ENCODE data around the gene GSG1L.
"Not testable (repeated sequence)": the region's sequence is repeated elsewhere in the genome, so short reads cannot be mapped to it uniquely, and the experiment has no call there.

Gene GSG1L

DNA sequence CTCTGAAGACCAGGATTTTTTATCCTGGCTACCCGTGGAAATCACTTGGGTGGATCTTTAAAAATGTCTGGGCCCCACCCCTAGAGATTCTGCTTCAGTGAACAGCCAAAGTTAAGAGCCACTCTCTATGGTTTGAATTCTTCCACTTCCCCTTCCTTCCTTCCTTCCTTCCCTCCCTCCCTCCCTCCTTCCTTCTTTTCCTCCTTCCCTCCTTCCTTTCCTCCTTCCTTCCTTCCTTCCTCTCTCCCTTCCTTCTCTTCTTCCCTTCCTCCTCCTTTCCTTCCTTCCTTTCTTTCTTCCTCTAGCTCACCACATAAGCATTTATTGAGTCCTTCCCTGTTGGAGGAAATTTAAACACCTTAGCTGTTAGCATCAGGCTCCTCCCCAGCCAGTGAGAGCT lies 310.0 kb downstream of the GSG1L start:
- no peak for DNase-seq (ENCODE audit: low read depth)

DNA sequence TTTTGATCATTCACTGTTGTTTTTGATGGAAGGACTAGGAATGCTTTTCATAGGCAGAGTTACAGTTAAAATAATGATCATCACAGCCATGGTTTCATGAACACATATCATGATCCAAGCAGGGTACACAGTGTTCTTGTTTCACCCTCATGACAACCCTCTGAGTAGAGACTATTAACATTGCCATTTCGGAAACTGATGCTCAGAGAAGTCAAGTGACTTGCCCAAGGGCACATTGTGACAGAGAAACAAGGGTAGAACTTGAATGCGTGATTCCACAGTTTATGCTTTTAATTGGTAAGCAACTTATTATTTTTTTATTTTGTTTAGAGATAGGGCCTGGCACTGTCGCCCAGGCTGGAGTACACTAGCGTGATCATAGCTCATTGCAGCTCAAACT lies 311.3 kb downstream of the GSG1L start:
- no peak for DNase-seq (ENCODE audit: low read depth)

DNA sequence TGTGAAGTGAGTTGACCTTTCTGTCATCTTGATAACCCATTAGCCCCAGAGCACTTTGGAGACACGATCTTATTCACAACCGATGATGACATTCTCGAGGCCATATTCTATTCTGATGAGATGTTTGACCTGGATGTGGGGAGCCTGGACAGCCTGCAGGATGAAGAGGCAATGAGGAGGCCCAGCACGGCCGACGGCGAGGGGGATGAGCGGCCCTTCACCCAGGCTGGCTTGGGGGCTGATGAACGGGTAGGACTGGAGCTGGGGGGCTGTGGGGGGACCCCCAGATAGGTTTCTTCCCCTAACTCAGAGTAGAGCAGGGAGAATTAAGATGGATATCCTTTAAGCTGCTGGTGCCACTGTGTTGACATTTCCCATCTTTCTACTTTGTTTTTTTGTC lies 311.8 kb downstream of the GSG1L start:
- no peak for DNase-seq (ENCODE audit: low read depth)

DNA sequence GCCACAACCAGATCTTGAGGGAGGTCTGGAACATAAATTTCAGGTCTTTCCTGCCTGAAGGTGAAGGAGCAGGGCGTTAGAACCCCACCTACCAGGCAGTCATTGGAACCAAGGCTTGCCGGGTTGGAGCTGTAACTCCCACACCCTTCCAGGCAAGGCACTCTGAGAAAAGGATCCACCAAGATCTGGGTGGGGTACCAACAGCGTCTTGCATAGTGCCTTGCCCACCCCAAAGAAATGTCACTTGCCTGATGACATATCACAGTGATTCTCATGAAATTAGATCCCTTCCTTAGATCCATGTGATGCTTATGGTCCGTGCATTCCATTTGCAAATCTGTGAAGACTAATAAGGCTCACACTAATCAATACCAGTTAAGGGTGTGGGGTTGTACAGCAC lies 312.3 kb downstream of the GSG1L start:
- DNase-seq (ENCODE audit: low read depth), result no peak

DNA sequence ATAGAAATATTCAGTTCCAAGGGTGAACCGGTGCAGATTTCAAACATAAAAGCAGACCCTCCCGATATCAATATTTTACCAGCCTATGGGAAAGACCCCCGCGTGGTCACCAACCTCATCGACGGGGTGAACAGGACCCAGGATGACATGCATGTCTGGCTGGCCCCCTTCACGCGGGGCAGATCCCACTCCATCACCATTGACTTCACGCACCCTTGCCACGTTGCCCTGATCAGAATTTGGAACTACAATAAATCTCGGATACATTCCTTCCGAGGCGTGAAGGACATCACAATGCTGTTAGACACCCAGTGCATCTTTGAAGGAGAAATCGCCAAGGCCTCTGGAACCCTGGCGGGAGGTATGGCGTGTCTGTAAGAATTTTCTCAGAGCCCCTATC lies 313.6 kb downstream of the GSG1L start:
- no peak for DNase-seq (ENCODE audit: low read depth)

DNA sequence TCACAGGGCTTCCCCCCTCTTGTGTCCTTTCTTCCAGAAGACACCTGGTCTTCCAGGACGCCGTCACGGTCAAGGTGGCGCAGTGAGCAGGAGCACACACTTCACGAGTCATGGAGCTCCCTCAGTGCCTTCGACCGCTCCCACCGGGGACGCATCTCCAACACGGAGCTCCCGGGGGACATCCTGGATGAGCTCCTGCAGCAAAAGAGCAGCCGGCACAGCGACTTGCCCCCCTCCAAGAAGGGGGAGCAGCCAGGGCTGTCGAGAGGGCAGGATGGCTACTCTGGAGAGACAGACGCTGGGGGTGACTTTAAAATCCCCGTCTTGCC lies 314.0 kb downstream of the GSG1L start:
- no peak for DNase-seq (ENCODE audit: low read depth)

DNA sequence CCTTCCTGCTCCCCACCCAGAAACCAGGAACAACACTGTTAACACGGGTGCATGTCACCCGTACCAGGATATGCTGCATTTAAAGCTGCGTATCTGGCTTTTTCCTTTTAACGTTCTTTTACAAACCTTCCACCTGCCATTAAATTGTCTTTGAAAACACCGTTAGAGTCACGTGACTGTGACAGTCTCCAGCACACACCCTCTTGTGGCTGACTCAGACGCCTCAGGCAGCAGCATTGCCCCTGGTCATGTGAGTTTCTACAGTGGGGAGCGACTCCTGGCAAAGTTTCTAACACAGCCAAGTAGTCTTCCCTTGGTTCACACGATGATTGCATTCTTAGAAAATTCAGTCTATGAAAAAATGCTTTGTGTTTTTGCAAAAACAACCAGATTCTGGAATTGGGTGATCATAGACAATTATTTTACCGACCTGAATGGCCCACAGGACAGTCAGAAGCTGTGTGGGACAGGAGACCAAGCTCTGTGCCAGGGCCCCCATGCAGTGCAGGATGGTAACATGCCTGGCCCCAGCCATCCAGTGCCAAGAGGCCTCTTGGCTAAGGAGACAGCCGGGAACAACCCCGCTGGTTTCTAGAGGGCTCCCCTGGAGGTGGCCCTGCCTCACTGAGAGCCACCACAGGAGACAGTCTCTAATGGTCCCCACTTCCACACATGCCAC lies 314.5 kb downstream of the GSG1L start:
- DNase-seq (ENCODE audit: low read depth), result peak; percentile 87

DNA sequence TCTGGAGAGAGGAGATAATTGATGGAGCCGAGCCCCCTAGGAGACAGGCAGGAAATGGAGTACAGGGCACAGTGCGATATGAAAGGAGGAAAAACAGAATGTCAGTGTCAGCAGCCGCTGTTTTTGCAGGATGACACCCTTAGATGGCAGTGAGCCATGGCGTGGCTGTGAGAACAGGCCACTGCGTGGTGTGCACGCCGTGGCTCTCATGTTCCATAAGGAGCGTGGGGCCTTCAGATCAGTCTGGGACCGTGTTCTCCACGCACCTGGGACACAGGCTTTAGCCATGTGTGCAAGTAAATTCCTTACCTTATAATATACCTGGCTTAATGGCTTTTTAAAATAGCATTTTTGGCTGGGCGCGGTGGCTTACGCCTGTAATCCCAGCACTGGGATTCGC lies 315.6 kb downstream of the GSG1L start:
- DNase-seq (ENCODE audit: low read depth), result no peak

DNA sequence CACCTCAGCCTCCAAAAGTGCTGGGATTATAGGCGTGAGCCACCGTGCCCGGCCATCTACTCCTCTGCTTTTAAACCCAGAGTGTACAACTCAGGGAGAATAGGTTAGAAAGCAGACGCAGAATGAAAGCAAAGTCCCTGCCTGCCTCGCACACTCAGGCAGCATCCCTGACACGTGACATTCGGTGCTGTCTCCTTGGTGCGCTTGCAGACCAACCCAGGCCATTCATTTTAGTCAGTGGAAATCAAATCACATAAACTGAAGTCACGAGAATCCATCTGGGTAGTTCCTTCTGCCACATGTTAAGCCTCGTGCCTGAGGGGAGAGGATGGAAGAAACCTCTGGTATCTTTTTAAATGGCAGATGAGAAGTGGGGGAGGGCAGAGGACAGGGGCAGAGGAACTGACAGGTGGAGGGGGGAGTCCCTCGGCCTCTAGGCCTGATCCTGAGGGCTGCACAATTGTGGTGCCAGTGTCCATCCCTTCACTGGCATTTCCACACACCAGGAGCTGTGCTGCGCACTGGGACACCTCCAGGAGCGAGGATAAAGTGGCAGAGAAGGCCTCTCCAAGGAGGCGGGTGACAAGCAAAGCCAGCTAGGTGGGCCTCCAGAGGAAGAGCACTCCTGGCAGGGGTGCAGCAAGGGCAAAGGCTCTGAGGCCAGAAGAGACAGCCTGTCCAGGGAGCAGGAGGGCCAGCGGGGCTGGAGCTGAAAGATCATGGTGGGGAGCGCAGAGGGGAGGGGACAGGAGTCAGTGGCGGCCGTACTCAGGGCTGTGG lies 317.2 kb downstream of the GSG1L start:
- DNase-seq (ENCODE audit: low read depth), result no peak

DNA sequence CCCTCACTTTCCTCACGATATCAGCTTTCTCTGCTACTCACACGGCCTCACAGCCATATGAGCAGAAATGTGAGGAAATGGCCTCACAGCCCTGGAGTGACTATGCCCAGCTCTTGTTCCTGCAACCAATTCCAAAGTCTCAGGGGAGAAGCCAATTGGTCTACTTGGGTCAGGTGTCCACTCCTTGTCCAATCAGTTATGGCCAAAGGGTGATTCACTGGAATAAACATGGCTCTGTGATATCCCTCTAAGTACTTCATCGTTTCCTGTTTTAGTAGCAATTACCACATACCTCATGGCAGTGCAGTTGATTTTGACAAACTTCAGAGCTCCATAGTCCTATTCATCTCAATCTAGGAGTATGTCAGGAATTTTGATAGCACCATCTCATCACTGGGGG lies 318.2 kb downstream of the GSG1L start:
- DNase-seq (ENCODE audit: low read depth), result no peak

DNA sequence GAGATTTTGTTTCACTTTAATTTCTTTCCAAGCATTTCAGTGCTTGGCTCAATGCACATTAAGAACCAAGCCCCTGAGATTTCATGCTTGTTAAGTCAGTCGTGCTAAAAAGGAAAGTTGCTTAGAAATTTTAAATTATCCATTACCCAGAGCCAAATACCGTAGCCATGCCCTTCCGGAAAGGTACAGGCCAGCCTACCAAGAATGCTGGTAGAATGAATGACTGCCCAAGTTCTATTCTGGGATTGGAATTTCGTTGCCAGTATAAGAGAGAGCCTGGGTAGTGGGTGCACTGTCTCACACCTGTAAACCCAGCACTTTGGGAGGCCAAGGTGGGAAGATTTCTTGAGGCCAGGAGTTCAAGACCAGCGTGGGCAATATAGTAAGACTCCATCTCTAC lies 319.6 kb downstream of the GSG1L start:
- no peak for DNase-seq (ENCODE audit: low read depth)

DNA sequence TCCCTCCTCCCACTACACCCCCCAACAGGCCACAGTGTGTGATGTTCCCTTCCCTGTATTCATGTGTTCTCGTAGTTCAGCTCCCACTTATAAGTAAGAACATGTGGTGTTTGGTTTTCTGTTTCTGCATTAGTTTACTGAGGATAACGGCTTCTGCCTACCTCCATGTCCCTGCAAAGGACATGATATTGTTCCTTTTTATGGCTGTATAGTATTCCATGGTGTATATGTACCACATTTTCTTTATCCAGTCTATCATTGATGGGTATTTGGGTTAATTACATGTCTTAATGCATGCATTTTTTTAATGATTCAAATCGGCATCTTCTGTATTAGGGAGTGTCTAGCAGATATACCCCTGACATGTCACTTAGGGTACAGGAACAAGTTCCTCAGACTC lies 320.5 kb downstream of the GSG1L start:
- DNase-seq (ENCODE audit: low read depth), result not testable (repeated sequence)

DNA sequence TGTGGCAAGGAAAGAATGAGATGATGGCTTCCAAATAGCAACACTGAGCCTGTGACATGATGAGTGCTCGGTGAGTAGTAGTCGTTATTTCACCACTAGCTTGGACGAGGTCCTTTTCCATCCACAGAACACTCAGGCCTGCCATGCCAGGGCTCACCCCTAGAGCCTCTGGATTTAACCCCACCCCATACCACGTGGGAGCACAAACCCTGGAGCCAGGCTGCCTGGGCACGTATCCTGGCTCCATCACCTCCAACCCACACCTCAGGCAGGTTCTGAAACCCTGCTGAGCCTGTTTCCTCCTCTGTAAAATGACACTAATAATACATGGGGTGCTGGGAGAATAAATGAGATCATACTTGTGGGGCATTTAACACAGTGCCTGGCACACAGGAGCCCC lies 321.2 kb downstream of the GSG1L start:
- no peak for DNase-seq (ENCODE audit: low read depth)

DNA sequence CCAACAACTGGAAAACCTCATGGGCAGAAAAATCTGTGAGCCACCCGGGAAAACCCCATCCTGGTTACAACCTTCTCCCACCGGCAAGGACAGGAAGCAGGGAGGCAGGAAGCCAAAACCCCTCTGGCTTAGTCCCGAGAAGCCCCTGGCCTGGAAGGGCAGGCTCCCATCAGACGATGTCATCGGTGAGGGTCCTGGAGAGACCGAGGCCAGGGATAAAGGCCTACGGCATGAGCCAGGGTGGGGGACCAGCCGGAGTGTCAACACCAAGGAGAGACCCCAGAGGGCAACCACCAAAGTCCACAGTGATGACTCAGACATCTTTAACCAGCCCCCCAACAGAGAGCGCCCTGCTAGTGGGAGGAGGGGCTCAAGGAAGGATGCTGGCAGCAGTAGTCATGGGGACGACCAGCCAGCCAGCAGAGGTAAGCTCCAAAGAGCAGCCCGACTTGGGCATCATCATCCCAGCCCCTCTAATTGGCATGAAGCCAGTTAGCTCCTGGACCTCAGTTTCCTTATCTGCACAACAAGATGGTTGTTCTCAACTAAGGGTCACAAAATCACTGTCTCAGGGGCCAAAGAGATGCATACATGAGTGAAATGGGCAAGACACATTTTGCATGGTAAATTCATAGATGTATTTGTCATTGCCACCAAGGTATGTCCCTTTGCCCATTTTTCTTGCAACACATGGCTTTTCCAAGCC lies 322.9 kb downstream of the GSG1L start:
- DNase-seq (ENCODE audit: low read depth), result no peak

DNA sequence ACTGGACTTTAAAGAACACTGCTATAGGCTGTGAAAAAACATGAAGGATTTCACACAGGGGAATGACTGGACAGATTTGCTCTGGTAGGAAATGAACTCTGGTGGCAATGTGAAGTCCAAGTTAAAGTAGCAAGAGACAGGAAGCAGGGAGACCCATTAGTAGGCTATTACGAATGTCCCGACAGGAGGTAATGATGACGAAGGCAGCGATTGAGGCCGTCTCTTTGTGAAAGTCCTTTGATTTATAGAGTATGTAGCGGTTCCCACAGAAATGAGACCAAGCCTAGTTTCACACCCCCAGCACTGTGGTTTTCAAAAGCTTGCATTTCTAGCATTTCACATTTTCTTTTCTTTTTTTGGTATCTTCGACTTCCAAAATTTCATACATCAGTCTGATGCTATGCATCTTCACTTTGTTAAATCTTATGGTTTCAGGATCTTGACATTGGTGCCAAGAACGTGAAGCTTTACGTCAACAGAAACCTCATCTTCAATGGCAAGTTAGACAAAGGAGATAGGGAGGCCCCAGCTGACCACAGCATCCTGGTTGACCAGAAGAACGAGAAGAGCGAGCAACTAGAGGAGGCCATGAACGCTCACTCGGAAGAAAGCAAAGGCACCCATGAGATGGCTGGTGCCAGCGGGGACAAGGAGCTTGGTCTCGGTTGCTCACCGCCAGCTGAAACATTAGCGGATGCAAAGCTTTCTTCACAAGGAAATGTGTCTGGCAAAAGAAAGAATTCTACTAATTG lies 323.7 kb downstream of the GSG1L start:
- DNase-seq (ENCODE audit: low read depth), result no peak

DNA sequence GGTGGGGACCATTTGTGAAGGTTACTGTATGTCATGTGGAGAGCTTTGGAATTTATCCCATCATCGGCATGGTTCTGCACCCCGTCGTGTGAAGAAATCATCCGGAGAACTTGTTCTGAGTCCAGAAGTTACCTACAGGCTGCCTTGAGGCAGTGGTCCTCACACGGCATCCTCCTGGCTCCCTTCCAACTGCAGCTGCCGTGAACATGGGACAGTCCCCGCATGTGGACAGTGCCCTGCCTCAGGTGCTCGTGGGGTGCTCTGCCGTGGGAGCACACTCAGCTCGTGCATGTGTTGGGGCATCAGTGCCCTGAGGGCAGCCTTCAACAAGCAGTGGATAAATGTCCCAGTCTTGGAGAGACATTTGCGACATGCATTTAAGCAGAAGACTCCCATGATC lies 324.9 kb downstream of the GSG1L start:
- no peak for DNase-seq (ENCODE audit: low read depth)
